PC-9 (cell line): Measurements from ENCODE around the gene SIK3. TPM values are rescaled to one million over a fixed set of nuclear protein-coding genes. Genes with fewer than 3 reads are reported as not detected.

Experiments
- BruUV-seq: library from RNA; stranded (reverse); fragments of 400-500 nt; replicated peaks from 2 replicates; lab custom pipeline; 2021; lab: Mats Ljungman, UMichigan
- CTCF ChIA-PET: fragments of 300-600 bp; sonication (Branson Sonifier 250); formaldehyde crosslinking; loops from one replicate; lab custom pipeline; 2022; ENCODE audit warnings: antibody characterized with exemption; lab: Charles Lee
- POLR2A ChIA-PET: fragments of 300-600 bp; sonication (Branson Sonifier 250); formaldehyde crosslinking; loops from one replicate; lab custom pipeline; 2022; ENCODE audit warnings: antibody characterized with exemption; ENCODE audit not compliant: unreplicated experiment; lab: Charles Lee
- DNase-seq, 2 experiments: peaks; one replicate each; pipeline versions ENCODE4 v3.0.0 to v3.0.0-alpha.2; 2015 to 2022; ENCODE audit warnings: mixed read lengths in 1 of 2
- H2AFZ ChIP-seq: fragments of 200-600 bp; sonication (generic); 2 replicates; pipeline ENCODE4 v1.8.1; 2017; ENCODE audit warnings: antibody characterized with exemption
- H3F3A ChIP-seq: fragments of 200-600 bp; sonication (generic); 2 replicates; pipeline ENCODE4 v1.8.1; 2017; ENCODE audit warnings: antibody characterized with exemption, mild to moderate bottlenecking, low read depth; ENCODE audit not compliant: insufficient read depth
- H3K27ac ChIP-seq: fragments of 200-600 bp; sonication (generic); 2 replicates; pipeline ENCODE4 v1.6.1; 2016; ENCODE audit warnings: mixed run types
- H3K27me3 ChIP-seq: fragments of 200-600 bp; sonication (generic); 2 replicates; pipeline ENCODE4 v1.6.1; 2016; ENCODE audit warnings: low read depth, mixed run types; ENCODE audit not compliant: insufficient read depth
- H3K36me3 ChIP-seq: fragments of 200-600 bp; sonication (generic); 2 replicates; pipeline ENCODE4 v1.6.1; 2016; ENCODE audit warnings: low read depth, mixed run types
- H3K4me1 ChIP-seq: fragments of 200-600 bp; sonication (generic); replicated peaks from 2 replicates; pipeline ENCODE4 v1.6.1; 2016; ENCODE audit warnings: mixed run types; ENCODE audit not compliant: insufficient read depth
- H3K4me2 ChIP-seq: fragments of 200-600 bp; sonication (generic); 2 replicates; pipeline ENCODE4 v1.6.1; 2017; ENCODE audit warnings: mixed run types
- H3K4me3 ChIP-seq: fragments of 200-600 bp; sonication (generic); 2 replicates; pipeline ENCODE4 v1.6.1; 2016; ENCODE audit warnings: mixed run types
- H3K79me2 ChIP-seq: fragments of 200-600 bp; sonication (generic); 2 replicates; pipeline ENCODE4 v1.6.1; 2017; ENCODE audit warnings: low read depth, mixed run types
- H3K9me2 ChIP-seq: fragments of 200-600 bp; sonication (generic); 2 replicates; pipeline ENCODE4 v1.8.1; 2017; ENCODE audit warnings: mild to moderate bottlenecking; ENCODE audit not compliant: insufficient read depth
- H3K9me3 ChIP-seq: fragments of 200-600 bp; sonication (generic); 2 replicates; pipeline ENCODE4 v1.8.1; 2016; ENCODE audit warnings: low read depth; ENCODE audit not compliant: insufficient read depth
- H4K20me1 ChIP-seq: fragments of 200-600 bp; sonication (generic); 2 replicates; pipeline ENCODE4 v1.8.1; 2017; ENCODE audit not compliant: insufficient read depth
- EZH2 ChIP-seq: fragments of 200-600 bp; sonication (generic); IDR thresholded peaks from 2 replicates; pipeline ENCODE4 v1.8.0; 2017; ENCODE audit warnings: antibody characterized with exemption, low read depth
- intact Hi-C: fragments of 100-400 bp; cut with micrococcal nuclease; formaldehyde crosslinking; loops from one replicate; pipeline ENCODE4 v1.10.0; 2022; ENCODE audit not compliant: unreplicated experiment
- total RNA-seq: library from RNA; stranded (reverse); gene quantifications from 2 replicates; pipeline ENCODE4 v1.2.3, GENCODE V29; 2021
- TF ChIP-seq, protein P1 (sequence below): fragments of 200-600 bp; sonication (generic); conservative IDR thresholded peaks from 2 replicates; pipeline ENCODE4 v1.6.1; 2017; ENCODE audit warnings: mixed run types, antibody characterized with exemption, mild to moderate bottlenecking, moderate library complexity

The SIK3 gene
- total RNA-seq, 1 experiment from 2014 or later = 30.2 TPM

DNA sequence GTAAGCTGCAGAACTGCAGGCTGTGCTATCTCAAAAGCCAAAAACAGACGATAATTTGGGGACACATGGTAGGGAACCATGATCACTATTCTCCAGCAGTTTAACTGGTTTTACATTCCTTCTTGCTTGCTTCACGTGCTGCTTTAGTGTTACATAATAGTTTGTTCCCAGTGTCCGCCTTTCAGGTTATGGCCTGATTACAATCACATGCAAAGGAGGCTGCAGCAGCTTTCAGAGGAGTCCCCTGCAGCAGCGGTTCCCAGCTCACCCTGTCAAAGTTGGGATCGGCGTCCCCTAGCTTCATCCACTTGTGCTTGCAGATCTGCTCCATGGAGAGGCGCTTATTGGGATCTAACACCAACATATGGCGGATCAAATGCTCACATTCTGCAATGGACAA, 221.6 kb downstream of the SIK3 start:
- no peak overlapping the region for H3K4me3 ChIP-seq
- POLR2A ChIA-PET = no interaction called here
- no peaks in the 10 kb centered on the region for H3K36me3 ChIP-seq
- 0 out of 2 replicates have a peak, but pooled peaks cover 4% of the 10 kb centered on the region for H3K4me1 ChIP-seq
- BruUV-seq = no TSS peak
- no peak overlapping the region for H2AFZ ChIP-seq
- no peak overlapping the region for H3K4me2 ChIP-seq
- no peak for DNase-seq
- no peaks in the 10 kb centered on the region for H3F3A ChIP-seq
- intact Hi-C loops = no loop called here
- H3K9me2 ChIP-seq = no peaks in the 10 kb centered on the region
- H3K79me2 ChIP-seq = no peaks in the 10 kb centered on the region
- H3K27ac ChIP-seq = no peak overlapping the region
- 0 out of 2 replicates have a peak, but pooled peaks cover 3% of the 10 kb centered on the region for H4K20me1 ChIP-seq
- H3K27me3 ChIP-seq = no peaks in the 10 kb centered on the region
- H3K9me3 ChIP-seq = no peaks in the 10 kb centered on the region
- TF ChIP-seq, protein P1, sequence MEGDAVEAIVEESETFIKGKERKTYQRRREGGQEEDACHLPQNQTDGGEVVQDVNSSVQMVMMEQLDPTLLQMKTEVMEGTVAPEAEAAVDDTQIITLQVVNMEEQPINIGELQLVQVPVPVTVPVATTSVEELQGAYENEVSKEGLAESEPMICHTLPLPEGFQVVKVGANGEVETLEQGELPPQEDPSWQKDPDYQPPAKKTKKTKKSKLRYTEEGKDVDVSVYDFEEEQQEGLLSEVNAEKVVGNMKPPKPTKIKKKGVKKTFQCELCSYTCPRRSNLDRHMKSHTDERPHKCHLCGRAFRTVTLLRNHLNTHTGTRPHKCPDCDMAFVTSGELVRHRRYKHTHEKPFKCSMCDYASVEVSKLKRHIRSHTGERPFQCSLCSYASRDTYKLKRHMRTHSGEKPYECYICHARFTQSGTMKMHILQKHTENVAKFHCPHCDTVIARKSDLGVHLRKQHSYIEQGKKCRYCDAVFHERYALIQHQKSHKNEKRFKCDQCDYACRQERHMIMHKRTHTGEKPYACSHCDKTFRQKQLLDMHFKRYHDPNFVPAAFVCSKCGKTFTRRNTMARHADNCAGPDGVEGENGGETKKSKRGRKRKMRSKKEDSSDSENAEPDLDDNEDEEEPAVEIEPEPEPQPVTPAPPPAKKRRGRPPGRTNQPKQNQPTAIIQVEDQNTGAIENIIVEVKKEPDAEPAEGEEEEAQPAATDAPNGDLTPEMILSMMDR = no peak
- no peak for TF ChIP-seq EZH2
- CTCF ChIA-PET = no interaction called here

DNA sequence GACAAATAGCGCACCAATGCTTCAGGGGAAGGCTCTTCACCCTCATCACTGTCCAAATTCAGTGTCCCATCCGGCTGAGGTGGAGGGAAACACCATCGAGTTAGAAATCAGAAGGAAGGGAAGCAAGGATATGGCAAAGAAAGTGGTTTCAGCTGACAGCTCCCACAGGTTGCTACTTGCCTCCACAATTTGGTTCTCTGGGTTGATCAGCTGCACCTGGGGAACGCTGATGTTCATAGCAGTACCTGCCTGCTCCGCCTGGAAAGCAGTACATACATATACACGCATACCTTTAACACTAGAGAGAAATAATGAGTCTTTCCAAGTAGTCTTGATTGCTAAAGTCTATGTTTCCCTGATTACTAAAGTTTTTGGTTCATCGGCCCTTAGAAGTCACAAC, 223.0 kb downstream of the SIK3 start:
- POLR2A ChIA-PET = no interaction called here

DNA sequence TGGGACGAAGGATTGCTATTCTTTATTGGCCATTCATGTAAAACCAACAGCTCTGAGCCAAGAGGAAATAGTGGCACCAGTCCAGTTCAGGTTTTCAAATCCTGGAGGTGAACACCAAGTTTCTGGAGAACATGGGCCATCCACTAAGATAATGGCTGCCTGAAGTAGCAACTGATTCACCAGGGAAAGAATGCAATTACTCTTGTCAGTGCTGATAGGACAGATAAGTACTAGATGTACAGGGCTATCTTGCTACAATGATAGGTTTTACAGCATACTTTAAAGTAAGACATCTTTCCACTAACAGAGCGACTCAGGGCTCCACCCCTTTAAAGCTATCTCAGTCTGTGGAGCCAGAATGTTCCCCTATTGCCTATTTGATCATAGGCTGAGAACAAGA, 224.0 kb downstream of the SIK3 start:
- CTCF ChIA-PET = no interaction called here

More for the DNA sequence above, 223.0 kb downstream of the SIK3 start:
- H4K20me1 ChIP-seq = 0 out of 2 replicates have a peak, but pooled peaks cover 3% of the 10 kb centered on the region
- H3K27me3 ChIP-seq = no peaks in the 10 kb centered on the region
- no peaks in the 10 kb centered on the region for H3K36me3 ChIP-seq
- no peaks in the 10 kb centered on the region for H3F3A ChIP-seq
- no peak overlapping the region for H3K27ac ChIP-seq
- H3K4me3 ChIP-seq = no peak overlapping the region
- no peaks in the 10 kb centered on the region for H3K79me2 ChIP-seq
- H3K9me2 ChIP-seq = no peaks in the 10 kb centered on the region
- intact Hi-C loops = no loop called here
- H3K4me1 ChIP-seq = 0 out of 2 replicates have a peak, but pooled peaks cover 3% of the 10 kb centered on the region
- no peaks in the 10 kb centered on the region for H3K9me3 ChIP-seq
- CTCF ChIA-PET = no interaction called here
- no peak overlapping the region for H3K4me2 ChIP-seq
- DNase-seq = no peak
- no peak overlapping the region for H2AFZ ChIP-seq
- BruUV-seq = no TSS peak
- TF ChIP-seq, protein P1 = no peak
- no peak for TF ChIP-seq EZH2

More for the DNA sequence above, 224.0 kb downstream of the SIK3 start:
- TF ChIP-seq EZH2 = no peak
- TF ChIP-seq, protein P1 = no peak
- Histone ChIP-seq H3K27me3 (no peaks in the 10 kb centered on the region), H3K79me2 (no peaks in the 10 kb centered on the region), H4K20me1 (no peaks in the 10 kb centered on the region), H3K4me3 (no peak overlapping the region), H3K9me2 (no peaks in the 10 kb centered on the region), H3K27ac (no peak overlapping the region), H3K9me3 (no peaks in the 10 kb centered on the region), H2AFZ (no peak overlapping the region), H3F3A (no peaks in the 10 kb centered on the region), H3K4me1 (no peaks in the 10 kb centered on the region), H3K36me3 (no peaks in the 10 kb centered on the region), H3K4me2 (no peak overlapping the region)
- no peak for DNase-seq
- no TSS peak for BruUV-seq
- POLR2A ChIA-PET = no interaction called here
- intact Hi-C loops = no loop called here
